BE2C (cell line): ENCODE data around the gene NKX2-3.

Experiments
- DNase-seq: peaks from one replicate; pipeline ENCODE4 v3.0.0-alpha.2; 2020
- H3K27me3 ChIP-seq: fragments of 250-450 bp; sonication (Bioruptor Pico); 2 replicates; pipeline ENCODE4 v1.5.1; 2020; ENCODE audit warnings: mild to moderate bottlenecking
- H3K36me3 ChIP-seq: fragments of 250-450 bp; sonication (Bioruptor Pico); 2 replicates; pipeline ENCODE4 v1.5.1; 2020; ENCODE audit warnings: mild to moderate bottlenecking
- H3K4me1 ChIP-seq: fragments of 250-450 bp; sonication (Bioruptor Pico); 2 replicates; pipeline ENCODE4 v1.5.1; 2020
- H3K4me3 ChIP-seq: 2 replicates; pipeline ENCODE4 v1.5.1; 2011; ENCODE audit warnings: low read depth, low read length
- H3K9me3 ChIP-seq: fragments of 250-450 bp; sonication (Bioruptor Pico); 2 replicates; pipeline ENCODE4 v1.5.1; 2020
- CTCF ChIP-seq: IDR thresholded peaks from 2 replicates; pipeline ENCODE4 v1.5.1; 2012; ENCODE audit warnings: mild to moderate bottlenecking, low read depth, low read length

Gene NKX2-3

GRCh38 chr10:99551158-99551557 lies 18.4 kb downstream of the NKX2-3 start:
- DNase-seq, result peak; percentile 63
- H3K27me3 ChIP-seq, result peaks cover 39% of the 10 kb centered on the region

GRCh38 chr10:99551616-99552015 lies 18.9 kb downstream of the NKX2-3 start:
- Histone ChIP-seq H3K9me3 (no peaks in the 10 kb centered on the region), H3K36me3 (no peaks in the 10 kb centered on the region), H3K4me3 (no peak overlapping the region), H3K4me1 (no peaks in the 10 kb centered on the region), H3K27me3 (peaks cover 44% of the 10 kb centered on the region)
- no peak for TF ChIP-seq CTCF
- DNase-seq, result no peak

More at GRCh38 chr10:99551158-99551557, 18.4 kb downstream of the NKX2-3 start:
- H3K36me3 ChIP-seq, result no peaks in the 10 kb centered on the region
- H3K9me3 ChIP-seq, result no peaks in the 10 kb centered on the region
- no peak for TF ChIP-seq CTCF
- no peaks in the 10 kb centered on the region for H3K4me1 ChIP-seq
- no peak overlapping the region for H3K4me3 ChIP-seq

- TF ChIP-seq CTCF, result no peak
- no peaks in the 10 kb centered on the region for H3K4me1 ChIP-seq
Measured at GRCh38 chr10:99555371-99555770, 22.6 kb downstream of the NKX2-3 start.

DNA sequence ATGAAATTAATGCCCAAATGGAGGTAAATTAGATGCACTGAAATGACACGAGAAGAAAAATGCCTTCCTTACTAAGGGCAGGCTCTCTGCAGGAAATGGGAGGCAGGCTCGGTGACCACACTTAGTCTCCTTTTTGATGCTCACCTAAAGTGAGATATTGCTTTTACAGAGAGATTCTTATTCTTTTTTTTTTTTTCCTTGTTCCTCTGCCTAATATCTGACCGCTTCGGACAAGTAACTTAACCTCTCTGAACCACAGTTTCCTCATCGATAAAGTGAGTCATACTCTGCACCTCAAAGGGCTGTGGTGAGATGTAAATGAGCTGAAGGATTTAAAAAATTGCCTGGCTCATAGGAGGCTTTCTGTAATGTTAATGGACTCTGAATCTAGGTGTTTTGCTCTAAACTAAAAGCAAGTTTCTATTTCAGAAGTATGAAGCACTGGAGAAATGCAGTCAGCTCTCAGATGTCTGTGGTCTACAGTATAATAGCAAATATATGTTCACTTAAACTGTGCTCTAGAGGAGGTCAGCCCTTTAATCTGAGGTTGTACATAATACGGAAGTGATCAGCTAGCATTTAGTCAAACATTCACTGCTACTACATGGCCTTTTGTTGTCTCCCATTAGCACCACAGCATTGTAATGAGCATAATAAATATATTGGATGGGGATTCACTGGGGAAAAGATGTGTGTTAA lies 23.2 kb downstream of the NKX2-3 start:
- Histone ChIP-seq H3K9me3 (no peaks in the 10 kb centered on the region), H3K4me1 (no peaks in the 10 kb centered on the region), H3K4me3 (no peak overlapping the region), H3K36me3 (no peaks in the 10 kb centered on the region), H3K27me3 (peaks cover 41% of the 10 kb centered on the region)
- TF ChIP-seq CTCF, result no peak
- no peak for DNase-seq

More at GRCh38 chr10:99555371-99555770, 22.6 kb downstream of the NKX2-3 start:
- Histone ChIP-seq H3K9me3 (no peaks in the 10 kb centered on the region), H3K4me3 (no peak overlapping the region), H3K36me3 (no peaks in the 10 kb centered on the region), H3K27me3 (peaks cover 41% of the 10 kb centered on the region)
- DNase-seq, result no peak

- TF ChIP-seq CTCF, result no peak
- DNase-seq, result no peak
- H3K4me3 ChIP-seq, result no peak overlapping the region
Measured at GRCh38 chr10:99557044-99557443, 24.3 kb downstream of the NKX2-3 start.

DNA sequence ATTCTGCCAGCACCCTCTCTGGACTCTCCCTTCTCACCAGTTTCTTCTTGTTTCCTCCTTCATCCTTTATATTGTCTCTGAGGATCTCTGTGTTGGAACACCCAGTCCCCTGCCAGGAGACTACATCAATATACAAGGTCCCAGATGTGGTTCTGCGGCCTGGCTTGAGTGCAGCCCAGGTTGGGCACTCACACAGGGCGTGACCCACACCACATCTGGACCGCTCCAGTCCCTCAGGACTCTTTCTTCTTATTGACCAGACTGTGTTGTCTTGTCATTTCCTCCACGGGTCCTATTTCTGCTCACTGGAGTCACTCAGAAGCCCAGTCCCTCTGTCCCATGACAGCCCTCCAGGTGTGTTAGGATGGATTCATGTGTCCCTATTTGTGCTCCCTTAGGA lies 26.0 kb downstream of the NKX2-3 start:
- no peak for TF ChIP-seq CTCF
- no peak for DNase-seq
- Histone ChIP-seq H3K4me3 (no peak overlapping the region), H3K9me3 (no peaks in the 10 kb centered on the region), H3K36me3 (no peaks in the 10 kb centered on the region), H3K27me3 (peaks cover 36% of the 10 kb centered on the region), H3K4me1 (no peaks in the 10 kb centered on the region)

More at GRCh38 chr10:99557044-99557443, 24.3 kb downstream of the NKX2-3 start:
- Histone ChIP-seq H3K36me3 (no peaks in the 10 kb centered on the region), H3K9me3 (no peaks in the 10 kb centered on the region), H3K4me1 (no peaks in the 10 kb centered on the region), H3K27me3 (peaks cover 41% of the 10 kb centered on the region)
